Subcutaneous abdominal adipose tissue (tissue), 5 donors: ENCODE measurements around the gene OR2V1.
"Not testable (repeated sequence)": the region's sequence is repeated elsewhere in the genome, so short reads cannot be mapped to it uniquely, and the experiment has no call there.

ENCODE experiments used
- H3K27ac ChIP-seq: one replicate; pipeline ENCODE4 v1.7.0; 2013; ENCODE audit warnings: low read depth, mild to moderate bottlenecking, inconsistent platforms, low read length, moderate library complexity
- H3K27me3 ChIP-seq, 5 donors: one replicate each; pipeline ENCODE4 v1.7.0; 2013; ENCODE audit warnings: low read length in 5 of 5, inconsistent platforms in 1 of 5; ENCODE audit not compliant: control insufficient read depth in 5 of 5, insufficient read depth in 4 of 5
- H3K36me3 ChIP-seq, 5 donors: one replicate each; pipeline ENCODE4 v1.7.0; 2013; ENCODE audit warnings: low read length in 5 of 5; ENCODE audit not compliant: control insufficient read depth in 5 of 5, insufficient read depth in 5 of 5
- H3K4me1 ChIP-seq, 5 donors: one replicate each; pipeline ENCODE4 v1.7.0; 2013; ENCODE audit warnings: low read length in 5 of 5, mild to moderate bottlenecking in 3 of 5, moderate library complexity in 1 of 5; ENCODE audit not compliant: control insufficient read depth in 5 of 5, insufficient read depth in 5 of 5
- H3K4me3 ChIP-seq, 5 donors: one replicate each; pipeline ENCODE4 v1.7.0; 2013; ENCODE audit warnings: low read length in 5 of 5, low read depth in 1 of 5
- H3K9ac ChIP-seq, 5 donors: one replicate each; pipeline ENCODE4 v1.7.0; 2013; ENCODE audit warnings: low read length in 5 of 5, mild to moderate bottlenecking in 4 of 5, moderate library complexity in 3 of 5
- H3K9me3 ChIP-seq, 5 donors: one replicate each; pipeline ENCODE4 v1.7.0; 2013; ENCODE audit warnings: low read length in 5 of 5; ENCODE audit not compliant: control insufficient read depth in 5 of 5
- donor health status: healthy.
- donor health status: healthy.
- donor health status: healthy.
- donor health status: healthy.
- donor health status: healthy.

OR2V1 gene

GRCh38 chr5:181104606-181105390 lies 26.2 kb downstream of the OR2V1 start:
- peaks cover 0 to 14% (median 5%) of the 10 kb centered on the region in 5 donors for H3K4me1 ChIP-seq
- not testable (repeated sequence) for H3K9ac ChIP-seq, H3K27ac ChIP-seq, H3K36me3 ChIP-seq, H3K4me3 ChIP-seq, H3K9me3 ChIP-seq
- H3K27me3 ChIP-seq = peaks cover 20 to 42% (median 35%) of the 10 kb centered on the region in 5 donors

DNA sequence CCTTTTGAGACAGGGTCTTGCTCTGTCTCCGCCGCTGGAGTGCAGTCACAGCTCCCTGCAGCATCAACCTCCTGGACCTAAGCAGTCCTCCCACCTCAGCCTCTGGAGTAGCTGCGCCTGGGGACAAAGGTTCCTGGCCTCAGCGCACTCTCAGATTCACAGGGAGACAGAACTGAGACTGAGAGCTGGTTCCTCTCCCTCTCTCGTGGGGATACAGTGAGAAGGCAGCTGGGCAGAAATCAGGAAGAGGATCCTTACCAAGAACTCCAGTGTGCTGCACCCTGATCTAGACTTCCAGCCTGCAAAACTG lies 26.8 kb downstream of the OR2V1 start:
- Histone ChIP-seq H3K4me1 (peaks cover 0 to 14% (median 5%) of the 10 kb centered on the region in 5 donors), H3K27me3 (peaks cover 26 to 42% (median 36%) of the 10 kb centered on the region in 5 donors)
- not testable (repeated sequence) for H3K9ac ChIP-seq, H3K4me3 ChIP-seq, H3K9me3 ChIP-seq, H3K27ac ChIP-seq, H3K36me3 ChIP-seq

- not testable (repeated sequence) for H3K36me3 ChIP-seq, H3K9ac ChIP-seq, H3K4me3 ChIP-seq, H3K9me3 ChIP-seq, H3K27ac ChIP-seq
- Histone ChIP-seq H3K27me3 (peaks cover 18 to 28% (median 25%) of the 10 kb centered on the region in 5 donors), H3K4me1 (peaks cover 0 to 14% (median 5%) of the 10 kb centered on the region in 5 donors)
Measured at GRCh38 chr5:181101930-181102674, 28.9 kb downstream of the OR2V1 start.

GRCh38 chr5:181101030-181101641 lies 29.8 kb downstream of the OR2V1 start:
- not testable (repeated sequence) for H3K9me3 ChIP-seq, H3K4me3 ChIP-seq, H3K27ac ChIP-seq, H3K9ac ChIP-seq, H3K36me3 ChIP-seq
- Histone ChIP-seq H3K27me3 (peaks cover 13 to 22% (median 20%) of the 10 kb centered on the region in 5 donors), H3K4me1 (peaks cover 0 to 14% (median 5%) of the 10 kb centered on the region in 5 donors)

DNA sequence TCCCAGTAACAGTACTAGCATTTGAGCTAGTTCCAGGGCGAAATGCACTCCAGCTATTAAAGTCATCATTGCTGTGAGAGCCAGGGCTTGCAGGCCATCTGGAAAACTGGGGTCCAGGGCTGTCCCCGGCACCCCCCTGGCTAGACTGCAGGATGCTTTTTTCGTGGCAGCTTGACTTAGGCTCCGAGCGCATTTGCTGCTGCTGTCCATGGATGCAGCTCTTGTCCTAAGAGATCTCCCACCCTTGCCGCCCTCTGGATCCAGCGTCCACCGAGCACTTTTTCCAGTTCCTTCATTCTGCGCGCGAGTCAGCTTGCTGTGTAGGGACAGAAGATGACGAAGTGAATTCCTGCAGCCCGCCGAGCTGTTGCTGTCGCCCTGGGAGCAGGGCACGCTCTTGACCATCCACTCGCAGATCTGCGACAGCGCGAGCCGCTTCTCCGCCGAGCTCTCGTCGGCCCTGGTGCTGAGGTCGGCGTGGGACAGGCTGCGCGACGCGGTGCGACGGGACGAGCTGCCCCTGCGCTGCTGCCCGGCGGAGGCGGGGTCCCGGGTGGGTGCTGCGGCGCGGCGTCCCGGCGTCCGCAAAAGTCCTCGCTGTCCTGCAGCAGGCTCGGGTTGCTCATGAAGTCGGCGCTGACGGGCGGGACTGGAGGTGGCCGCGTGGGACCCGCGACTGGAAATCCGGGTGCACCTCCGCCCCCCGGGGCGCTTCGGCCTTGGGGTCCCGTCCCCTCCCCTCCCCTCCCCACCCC lies 30.7 kb downstream of the OR2V1 start:
- H3K9ac ChIP-seq = no peak overlapping the region
- H3K36me3 ChIP-seq = no peaks in the 10 kb centered on the region
- H3K4me1 ChIP-seq = peaks cover 0 to 14% (median 5%) of the 10 kb centered on the region in 5 donors
- peaks cover 11 to 22% (median 20%) of the 10 kb centered on the region in 5 donors for H3K27me3 ChIP-seq
- peak overlapping the region in 3 of 5 donors; percentile 4 to 48 (median 17) for H3K4me3 ChIP-seq
- no peak overlapping the region for H3K27ac ChIP-seq
- no peaks in the 10 kb centered on the region for H3K9me3 ChIP-seq

- Histone ChIP-seq H3K4me1 (peaks cover 0 to 12% (median 5%) of the 10 kb centered on the region in 5 donors), H3K4me3 (peak overlapping the region in 1 of 5 donors; percentile 4), H3K36me3 (no peaks in the 10 kb centered on the region), H3K27me3 (peaks cover 11 to 22% (median 18%) of the 10 kb centered on the region in 5 donors), H3K9ac (no peak overlapping the region), H3K27ac (no peak overlapping the region), H3K9me3 (no peaks in the 10 kb centered on the region)
Measured at GRCh38 chr5:181099602-181100086, 31.3 kb downstream of the OR2V1 start.

- Histone ChIP-seq H3K4me3 (no peak overlapping the region), H3K9me3 (no peaks in the 10 kb centered on the region), H3K27me3 (peaks cover 11 to 18% (median 18%) of the 10 kb centered on the region in 5 donors), H3K4me1 (peaks cover 0 to 10% (median 5%) of the 10 kb centered on the region in 5 donors), H3K9ac (no peak overlapping the region), H3K27ac (no peak overlapping the region), H3K36me3 (no peaks in the 10 kb centered on the region)
Measured at GRCh38 chr5:181098762-181099601, 32.0 kb downstream of the OR2V1 start.

DNA sequence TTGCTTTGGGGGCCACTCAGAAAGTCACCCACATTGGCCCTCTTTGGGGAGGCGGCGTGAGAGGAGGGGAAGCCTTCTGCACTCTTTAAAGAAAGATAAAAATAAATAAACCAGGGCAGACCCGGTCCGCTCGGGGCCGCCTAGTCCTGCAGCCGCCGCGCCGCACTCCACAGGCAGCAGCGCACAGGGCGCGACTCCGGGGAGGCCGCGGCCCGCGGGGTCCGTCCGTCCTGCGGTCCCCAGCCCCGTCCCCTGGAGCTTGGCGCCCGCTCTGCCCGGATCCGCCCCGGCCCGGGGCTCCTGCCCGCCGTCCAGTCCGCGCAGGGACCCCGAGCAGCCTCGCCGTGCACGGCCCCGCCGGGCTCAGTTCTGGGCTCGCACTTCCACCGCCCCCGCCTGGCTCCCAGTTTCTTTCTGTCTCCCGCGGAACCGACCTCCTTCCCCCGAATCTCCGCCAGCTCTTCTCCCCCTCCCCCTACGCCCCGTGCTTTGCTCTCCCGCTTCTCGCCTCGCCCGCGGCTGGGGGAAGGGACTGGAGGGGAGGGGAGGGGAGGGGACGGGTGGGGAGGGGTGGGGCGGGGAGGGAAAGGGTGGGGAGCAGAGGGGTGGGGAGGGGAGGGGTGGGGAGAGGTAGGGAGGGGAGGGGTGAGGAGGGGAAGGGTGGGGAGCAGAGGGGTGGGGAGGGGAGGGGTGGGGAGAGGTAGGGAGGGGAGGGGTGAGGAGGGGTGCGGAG lies 33.0 kb downstream of the OR2V1 start:
- H3K9ac ChIP-seq, H3K9me3 ChIP-seq: not testable (repeated sequence)

More for the DNA sequence above, 33.0 kb downstream of the OR2V1 start:
- H3K4me1 ChIP-seq, H3K27ac ChIP-seq, H3K36me3 ChIP-seq, H3K4me3 ChIP-seq: not testable (repeated sequence)
- peaks cover 11 to 24% (median 18%) of the 10 kb centered on the region in 5 donors for H3K27me3 ChIP-seq
